IMR-90 (cell line): Measurements from ENCODE around the gene TACC2. TPM values are rescaled to one million over a fixed set of nuclear protein-coding genes. Genes with fewer than 3 reads are reported as not detected.

Source experiments
- ATAC-seq: fragments of 200-7000 bp; cut with Tn5 transposase; 2 replicates; pipeline ENCODE4 v1.9.1; 2020; ENCODE audit warnings: low read depth, mild to moderate bottlenecking, moderate library complexity
- BruUV-seq: library from RNA; stranded (reverse); fragments of 400-500 nt; replicated peaks from 2 replicates; lab custom pipeline; 2021; lab: Mats Ljungman, UMichigan
- CTCF ChIA-PET: fragments of 300-600 bp; formaldehyde crosslinking; extraction: SDS; loops from one replicate; lab custom pipeline; 2021; ENCODE audit warnings: antibody characterized with exemption; lab: Yijun Ruan, JAX
- POLR2A ChIA-PET: fragments of 300-600 bp; sonication (Branson Sonifier 250); formaldehyde crosslinking; loops from one replicate; lab custom pipeline; 2022; ENCODE audit warnings: antibody characterized with exemption; ENCODE audit not compliant: unreplicated experiment; lab: Charles Lee
- DNase-seq: peaks from one replicate; pipeline ENCODE4 v3.0.0; 2013
- H2AFZ ChIP-seq: replicated peaks from 2 replicates; pipeline ENCODE3; 2013; ENCODE audit warnings: low read length, mild to moderate bottlenecking; ENCODE audit not compliant: poor library complexity
- H2AK5ac ChIP-seq: 2 replicates; pipeline ENCODE4 v1.6.1; 2013; ENCODE audit warnings: low read depth, low read length, inconsistent platforms
- H2AK9ac ChIP-seq: replicated peaks from 2 replicates; pipeline ENCODE3; 2013; ENCODE audit warnings: mild to moderate bottlenecking, low read depth, low read length, moderate library complexity; ENCODE audit not compliant: poor library complexity
- H2BK120ac ChIP-seq: 2 replicates; pipeline ENCODE4 v1.6.1; 2013; ENCODE audit warnings: low read depth, low read length, inconsistent platforms
- H2BK15ac ChIP-seq: 3 replicates; pipeline ENCODE4 v1.6.1; 2013; ENCODE audit warnings: low read depth, low read length, inconsistent platforms
- H2BK20ac ChIP-seq: 2 replicates; pipeline ENCODE4 v1.6.1; 2013; ENCODE audit warnings: low read depth, mild to moderate bottlenecking, inconsistent platforms, low read length, moderate library complexity
- H2BK5ac ChIP-seq: 2 replicates; pipeline ENCODE4 v1.6.1; 2013; ENCODE audit warnings: mild to moderate bottlenecking, low read depth, low read length, inconsistent platforms; ENCODE audit not compliant: poor library complexity, severe bottlenecking
- H3K14ac ChIP-seq: replicated peaks from 2 replicates; pipeline ENCODE4 v1.6.1; 2013; ENCODE audit warnings: low read depth, low read length, inconsistent platforms
- H3K18ac ChIP-seq: 2 replicates; pipeline ENCODE4 v1.6.1; 2013; ENCODE audit warnings: low read depth, low read length, control low read depth
- H3K23ac ChIP-seq: 2 replicates; pipeline ENCODE4 v1.6.1; 2013; ENCODE audit warnings: low read depth, low read length, inconsistent platforms
- H3K27ac ChIP-seq: 2 replicates; pipeline ENCODE4 v1.5.1; 2013; ENCODE audit warnings: mild to moderate bottlenecking, control low read depth, low read length; ENCODE audit not compliant: insufficient read depth
- H3K27me3 ChIP-seq: 2 replicates; pipeline ENCODE4 v1.6.1; 2013; ENCODE audit warnings: low read length; ENCODE audit not compliant: control insufficient read depth, insufficient read depth
- H3K36me3 ChIP-seq: 2 replicates; pipeline ENCODE4 v1.6.1; 2013; ENCODE audit warnings: low read length, mixed read lengths; ENCODE audit not compliant: control insufficient read depth, insufficient read depth
- H3K4ac ChIP-seq: 2 replicates; pipeline ENCODE4 v1.6.1; 2013; ENCODE audit warnings: low read depth, low read length, inconsistent platforms
- H3K4me1 ChIP-seq: 2 replicates; pipeline ENCODE4 v1.6.1; 2013; ENCODE audit warnings: low read length, mixed read lengths; ENCODE audit not compliant: control insufficient read depth, insufficient read depth
- H3K4me2 ChIP-seq: 2 replicates; pipeline ENCODE4 v1.6.1; 2013; ENCODE audit warnings: low read depth, mild to moderate bottlenecking, control low read depth, low read length, moderate library complexity
- H3K4me3 ChIP-seq: 2 replicates; pipeline ENCODE4 v1.5.1; 2013; ENCODE audit warnings: low read depth, mild to moderate bottlenecking, control low read depth, low read length, moderate library complexity; ENCODE audit not compliant: insufficient read depth
- H3K56ac ChIP-seq: 2 replicates; pipeline ENCODE4 v1.6.1; 2013; ENCODE audit warnings: low read length, inconsistent platforms; ENCODE audit not compliant: insufficient read depth; ENCODE audit errors: extremely low read depth
- H3K79me1 ChIP-seq, 2 experiments: 2 replicates each; pipeline ENCODE4 v1.6.1; 2013; ENCODE audit warnings: low read length in 2 of 2, inconsistent platforms in 1 of 2, low read depth in 1 of 2
- H3K9ac ChIP-seq: 2 replicates; pipeline ENCODE4 v1.6.1; 2013; ENCODE audit warnings: low read depth, low read length, control low read depth
- H3K9me1 ChIP-seq: 2 replicates; pipeline ENCODE4 v1.6.1; 2013; ENCODE audit warnings: low read length, inconsistent platforms; ENCODE audit not compliant: insufficient read depth
- H3K9me3 ChIP-seq: 2 replicates; pipeline ENCODE4 v1.6.1; 2013; ENCODE audit warnings: low read length; ENCODE audit not compliant: control insufficient read depth, insufficient read depth
- H4K20me1 ChIP-seq: 2 replicates; pipeline ENCODE4 v1.6.1; 2013; ENCODE audit warnings: low read length, inconsistent platforms; ENCODE audit not compliant: insufficient read depth
- H4K5ac ChIP-seq: 2 replicates; pipeline ENCODE4 v1.6.1; 2013; ENCODE audit warnings: mild to moderate bottlenecking, low read depth, low read length, control low read depth
- H4K8ac ChIP-seq, 2 experiments: 2 replicates each; pipeline ENCODE4 v1.6.1; 2013; ENCODE audit warnings: low read depth in 2 of 2, low read length in 2 of 2, control low read depth in 1 of 2, inconsistent platforms in 1 of 2
- H4K91ac ChIP-seq: 2 replicates; pipeline ENCODE4 v1.6.1; 2013; ENCODE audit warnings: low read depth, low read length, inconsistent platforms; ENCODE audit not compliant: insufficient read depth
- BHLHE40 ChIP-seq: fragments of 150-350 bp; IDR thresholded peaks from 2 replicates; pipeline ENCODE4 v1.6.1; 2016; ENCODE audit warnings: mild to moderate bottlenecking, low read depth, low read length
- CEBPB ChIP-seq: IDR thresholded peaks from 2 replicates; pipeline ENCODE4 v1.6.1; 2012; ENCODE audit warnings: low read depth, low read length, improper control_type of control experiment
- CHD1 ChIP-seq: IDR thresholded peaks from 2 replicates; pipeline ENCODE4 v1.6.1; 2012; ENCODE audit warnings: low read depth, low read length, improper control_type of control experiment
- FOS ChIP-seq: fragments of 150-350 bp; IDR thresholded peaks from 2 replicates; pipeline ENCODE4 v1.6.1; 2016; ENCODE audit warnings: low read depth, low read length
- MAFK ChIP-seq: IDR thresholded peaks from 2 replicates; pipeline ENCODE4 v1.6.1; 2012; ENCODE audit warnings: low read depth, low read length, improper control_type of control experiment
- MAZ ChIP-seq: IDR thresholded peaks from 2 replicates; pipeline ENCODE4 v1.6.1; 2012; ENCODE audit warnings: low read depth, mild to moderate bottlenecking, low read length, improper control_type of control experiment, moderate library complexity, borderline replicate concordance
- MXI1 ChIP-seq: IDR thresholded peaks from 2 replicates; pipeline ENCODE4 v1.6.1; 2012; ENCODE audit warnings: low read depth, mild to moderate bottlenecking, low read length, moderate library complexity, borderline replicate concordance
- NFE2L2 ChIP-seq: fragments of 150-350 bp; IDR thresholded peaks from 2 replicates; pipeline ENCODE4 v1.6.1; 2016; ENCODE audit warnings: low read depth, mild to moderate bottlenecking, low read length
- POLR2A ChIP-seq: IDR thresholded peaks from 2 replicates; pipeline ENCODE4 v1.6.1; 2012; ENCODE audit warnings: mild to moderate bottlenecking, low read depth, low read length
- RAD21 ChIP-seq: IDR thresholded peaks from 2 replicates; pipeline ENCODE4 v1.6.1; 2012; ENCODE audit warnings: low read length, improper control_type of control experiment
- RCOR1 ChIP-seq: IDR thresholded peaks from 2 replicates; pipeline ENCODE4 v1.6.1; 2012; ENCODE audit warnings: mild to moderate bottlenecking, low read length, improper control_type of control experiment; ENCODE audit not compliant: insufficient replicate concordance
- RFX5 ChIP-seq: IDR thresholded peaks from 2 replicates; pipeline ENCODE4 v1.8.0; 2012; ENCODE audit warnings: low read depth, mild to moderate bottlenecking, low read length, moderate library complexity
- SMC3 ChIP-seq: fragments of 150-350 bp; IDR thresholded peaks from 2 replicates; pipeline ENCODE4 v1.6.1; 2016; ENCODE audit warnings: low read depth, mild to moderate bottlenecking, antibody characterized with exemption, low read length, moderate library complexity
- USF2 ChIP-seq: fragments of 150-350 bp; IDR thresholded peaks from 2 replicates; pipeline ENCODE4 v1.6.1; 2017; ENCODE audit warnings: mild to moderate bottlenecking, antibody characterized with exemption, low read length, low read depth
- WGBS, 2 experiments: methylation state at CpG; one replicate each; pipeline versions ENCODE4 v1.1.5 to v1.1.7; 2013; ENCODE audit warnings: missing lambda C conversion rate in 2 of 2; ENCODE audit not compliant: insufficient read length in 1 of 2; ENCODE audit errors: extremely low coverage in 2 of 2; 5-methylcytosine and 5-hydroxymethylcytosine counted together
- dilution Hi-C: fragments of 300-500 bp; cut with HindIII; formaldehyde crosslinking; loops from one replicate; pipeline ENCODE4 v1.14.3; 2018; ENCODE audit warnings: low sequenced_read_pairs; ENCODE audit not compliant: unreplicated experiment
- in situ Hi-C: fragments of 300-500 bp; cut with MboI; formaldehyde crosslinking; loops from 3 replicates; pipeline ENCODE4 v1.14.3; 2019; ENCODE audit warnings: low sequenced_read_pairs, inconsistent platforms, mixed read lengths
- intact Hi-C: fragments of 100-400 bp; cut with micrococcal nuclease; formaldehyde crosslinking; loops from 2 replicates; pipeline ENCODE4 v1.10.0; 2022
- polyA plus RNA-seq, 3 experiments: library from polyadenylated mRNA; depleted of rRNA; stranded (reverse); fragments of >200 nt; gene quantifications; 2 replicates each; pipeline ENCODE4 v1.2.3, GENCODE V29; 2012; ENCODE audit warnings: low replicate concordance in 1 of 3
- total RNA-seq: library from RNA; depleted of rRNA; stranded (reverse); fragments of >200 nt; gene quantifications from 2 replicates; pipeline ENCODE4 v1.2.3, GENCODE V29; 2012
- TF ChIP-seq, protein P1 (sequence below): conservative IDR thresholded peaks from 2 replicates; pipeline ENCODE4 v1.5.1; 2012; ENCODE audit warnings: mild to moderate bottlenecking, low read depth, low read length, improper control_type of control experiment

TACC2 gene
- total and polyA plus RNA-seq, 2 of the 4 experiments (the other 2 are of a cell fraction) = 2.9 to 15.4 TPM

- Histone ChIP-seq H3K4me3 (peak overlapping the region; percentile 60), H3K23ac (0 out of 2 replicates have a peak overlapping the region, but pooled peaks have one; percentile 72), H3K27ac (peak overlapping the region; percentile 8; the same call in 1 of the 2 replicates), H4K8ac (peak overlapping the region in 1 of 2 experiments; percentile 40; a peak in 2 of 4 replicates), H3K27me3 (no peaks in the 10 kb centered on the region), H3K9me1 (peaks cover 3% of the 10 kb centered on the region; the same call in 1 of the 2 replicates), H3K4ac (peak overlapping the region; percentile 25; the same call in 1 of the 2 replicates), H3K9me3 (no peaks in the 10 kb centered on the region), H3K18ac (no peak overlapping the region), H3K14ac (no peak overlapping the region), H2AK9ac (peak overlapping the region; percentile 89), H3K36me3 (peaks cover 2% of the 10 kb centered on the region), H3K56ac (no peak overlapping the region), H2BK15ac (no peak overlapping the region), H3K4me2 (peak overlapping the region; percentile 95), H2AK5ac (no peak overlapping the region), H3K9ac (peak overlapping the region; percentile 30; the same call in 1 of the 2 replicates), H2BK5ac (no peak overlapping the region), H2BK120ac (no peak overlapping the region), H3K4me1 (peaks cover 2% of the 10 kb centered on the region; the same call in 1 of the 2 replicates), H2AFZ (peak overlapping the region; percentile 99), H3K79me1 (peaks cover 8 to 13% of the 10 kb centered on the region in 2 experiments), H4K5ac (no peak overlapping the region), H4K20me1 (no peaks in the 10 kb centered on the region), H2BK20ac (no peak overlapping the region), H4K91ac (no peak overlapping the region)
- ATAC-seq = no peak
- CTCF ChIA-PET = interaction anchor here (0.6 kb wide), 1 partner anchor 183 kb away, joined by 3 read pairs; no protein-coding TSS in a partner anchor
- POLR2A ChIA-PET = interaction anchor here (0.6 kb wide), 1 partner anchor 22 kb away, joined by 3 read pairs; no protein-coding TSS in a partner anchor
- in situ Hi-C loops (no loop called here), dilution Hi-C loops (no loop called here), intact Hi-C loops (loop anchor here (1.0 kb wide), 2 partner anchors 30 to 138 kb away; no protein-coding TSS in a partner anchor)
- TF ChIP-seq SMC3 (no peak), CEBPB (no peak), POLR2A (no peak), USF2 (no peak), FOS (no peak), MXI1 (peak; percentile 96), RFX5 (no peak), NFE2L2 (no peak), CHD1 (no peak), RCOR1 (no peak), MAFK (no peak), BHLHE40 (peak; percentile 93), MAZ (no peak), RAD21 (no peak)
- TF ChIP-seq, protein P1, sequence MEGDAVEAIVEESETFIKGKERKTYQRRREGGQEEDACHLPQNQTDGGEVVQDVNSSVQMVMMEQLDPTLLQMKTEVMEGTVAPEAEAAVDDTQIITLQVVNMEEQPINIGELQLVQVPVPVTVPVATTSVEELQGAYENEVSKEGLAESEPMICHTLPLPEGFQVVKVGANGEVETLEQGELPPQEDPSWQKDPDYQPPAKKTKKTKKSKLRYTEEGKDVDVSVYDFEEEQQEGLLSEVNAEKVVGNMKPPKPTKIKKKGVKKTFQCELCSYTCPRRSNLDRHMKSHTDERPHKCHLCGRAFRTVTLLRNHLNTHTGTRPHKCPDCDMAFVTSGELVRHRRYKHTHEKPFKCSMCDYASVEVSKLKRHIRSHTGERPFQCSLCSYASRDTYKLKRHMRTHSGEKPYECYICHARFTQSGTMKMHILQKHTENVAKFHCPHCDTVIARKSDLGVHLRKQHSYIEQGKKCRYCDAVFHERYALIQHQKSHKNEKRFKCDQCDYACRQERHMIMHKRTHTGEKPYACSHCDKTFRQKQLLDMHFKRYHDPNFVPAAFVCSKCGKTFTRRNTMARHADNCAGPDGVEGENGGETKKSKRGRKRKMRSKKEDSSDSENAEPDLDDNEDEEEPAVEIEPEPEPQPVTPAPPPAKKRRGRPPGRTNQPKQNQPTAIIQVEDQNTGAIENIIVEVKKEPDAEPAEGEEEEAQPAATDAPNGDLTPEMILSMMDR = no peak
- no peak for DNase-seq
- 20% methylated on average over 7 of the region's 21 CpGs; no CpG with 5 or more reads in 1 of the 2 experiments for WGBS, 2 experiments
- no TSS peak for BruUV-seq
Measured at GRCh38 chr10:121974019-121974534, 14.9 kb upstream of the TACC2 start.
